Body of pancreas (tissue), 4 donors: ENCODE results near the gene CHRD. TPM values are rescaled to one million over a fixed set of nuclear protein-coding genes. Genes with fewer than 3 reads are reported as not detected.
"Not testable (repeated sequence)": the region's sequence is repeated elsewhere in the genome, so short reads cannot be mapped to it uniquely, and the experiment has no call there.

Experiments
- ATAC-seq: fragments of 150-250 bp; one replicate; pipeline ENCODE4 v1.9.1; 2016
- DNase-seq, 4 donors: peaks; one replicate each; pipeline ENCODE4 v3.0.0-alpha.2; 2019
- H3K27ac ChIP-seq, 4 donors: fragments of 200-600 bp; sonication (generic); 1 replicate in 3 of 4; 2 replicates in 1 of 4; pipeline versions ENCODE4 v1.5.1 to v1.6.1; 2016 to 2019; ENCODE audit warnings: mild to moderate bottlenecking in 1 of 4, mixed read lengths in 1 of 4, moderate library complexity in 1 of 4
- H3K27me3 ChIP-seq, 2 donors: fragments of 200-600 bp; sonication (generic); one replicate each; pipeline ENCODE4 v1.6.0; 2016; ENCODE audit warnings: mild to moderate bottlenecking in 1 of 2
- H3K36me3 ChIP-seq, 2 donors: fragments of 200-600 bp; sonication (generic); replicated peaks in 1 of 2; 2 replicates each; pipeline ENCODE4 v1.5.1; 2016; ENCODE audit warnings: low read depth in 2 of 2; ENCODE audit not compliant: insufficient read depth in 1 of 2
- H3K4me1 ChIP-seq: fragments of 200-600 bp; sonication (generic); one replicate; pipeline ENCODE4 v1.6.0; 2016
- H3K4me3 ChIP-seq, 2 donors: fragments of 200-600 bp; sonication (generic); 1 replicate in 1 of 2; 2 replicates in 1 of 2; pipeline ENCODE4 v1.5.1; 2016 to 2019
- H3K9me3 ChIP-seq, 3 donors: fragments of 200-600 bp; sonication (generic); 1 replicate in 2 of 3; 2 replicates in 1 of 3; pipeline ENCODE4 v1.5.1; 2016
- POLR2A ChIP-seq, 3 donors: fragments of 450-650 bp; IDR thresholded peaks; one replicate each; pipeline ENCODE4 v1.6.1; 2016; ENCODE audit warnings: antibody characterized with exemption in 3 of 3, mild to moderate bottlenecking in 2 of 3
- WGBS, 2 donors: methylation state at CpG; one replicate each; pipeline ENCODE4 v1.1.5; 2017; 5-methylcytosine and 5-hydroxymethylcytosine counted together
- intact Hi-C: fragments of 100-400 bp; cut with DNase I; formaldehyde crosslinking; loops from one replicate; pipeline ENCODE4 v1.15.1; 2023
- total RNA-seq, 2 donors: library from RNA; depleted of rRNA; stranded (reverse); fragments of >200 nt; gene quantifications; one replicate each; pipeline ENCODE4 v1.1.0, GENCODE V29; 2016
- TF ChIP-seq, protein P1 (sequence below), 7 experiments: fragments of 450-650 bp in 4 of 7; fragments of 200-600 bp in 3 of 7; sonication (generic) in 3 of 7; IDR thresholded peaks; one replicate each; pipeline ENCODE4 v1.5.1; 2016 to 2019; ENCODE audit warnings: antibody characterized with exemption in 7 of 7

CHRD gene
- total RNA-seq, 2 donors from 2014 or later: 47.2 to 50.4 TPM

DNA sequence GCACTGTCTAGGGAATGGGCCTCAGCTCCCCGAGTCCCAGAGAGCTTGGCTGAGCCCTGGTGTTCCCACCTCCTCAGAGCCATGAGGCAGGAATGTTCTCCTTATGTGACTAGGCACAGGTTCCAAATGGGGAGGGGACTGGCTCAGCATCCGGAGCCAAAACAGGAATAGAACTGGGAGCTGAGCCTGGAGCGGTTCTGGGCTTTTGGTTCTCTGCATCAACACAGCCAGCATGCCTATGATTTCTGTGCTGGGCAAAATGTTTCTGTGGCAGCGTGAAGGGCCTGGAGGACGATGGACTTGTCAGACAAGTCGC, 42.5 kb upstream of the CHRD start, which contains the start of gene FAM131A:
TSS of gene FAM131A (plus strand) at position 202 of the 316 bp plus-strand sequence. CDS start at position 233, 31 bp downstream.
- Histone ChIP-seq H3K27ac (peak within 1 kb of the TSS; percentile 95 to 98 (median 96)), H3K4me3 (peak within 1 kb of the TSS; percentile 55 to 87), H3K27me3 (no peaks in the 10 kb centered on the region), H3K4me1 (peaks cover 32% of the 10 kb centered on the region), H3K36me3 (peaks cover 3 to 20% of the 10 kb centered on the region in 2 donors), H3K9me3 (no peaks in the 10 kb centered on the region)
- intact Hi-C loops: no loop called here
- WGBS, 2 donors: 58 to 74% methylated on average over 5 to 6 of the region's 6 CpGs
- DNase-seq: no peak
- no peak for ATAC-seq
- no peak for TF ChIP-seq POLR2A (IDR thresholded peaks at IDR 0.05)
- TF ChIP-seq, protein P1, sequence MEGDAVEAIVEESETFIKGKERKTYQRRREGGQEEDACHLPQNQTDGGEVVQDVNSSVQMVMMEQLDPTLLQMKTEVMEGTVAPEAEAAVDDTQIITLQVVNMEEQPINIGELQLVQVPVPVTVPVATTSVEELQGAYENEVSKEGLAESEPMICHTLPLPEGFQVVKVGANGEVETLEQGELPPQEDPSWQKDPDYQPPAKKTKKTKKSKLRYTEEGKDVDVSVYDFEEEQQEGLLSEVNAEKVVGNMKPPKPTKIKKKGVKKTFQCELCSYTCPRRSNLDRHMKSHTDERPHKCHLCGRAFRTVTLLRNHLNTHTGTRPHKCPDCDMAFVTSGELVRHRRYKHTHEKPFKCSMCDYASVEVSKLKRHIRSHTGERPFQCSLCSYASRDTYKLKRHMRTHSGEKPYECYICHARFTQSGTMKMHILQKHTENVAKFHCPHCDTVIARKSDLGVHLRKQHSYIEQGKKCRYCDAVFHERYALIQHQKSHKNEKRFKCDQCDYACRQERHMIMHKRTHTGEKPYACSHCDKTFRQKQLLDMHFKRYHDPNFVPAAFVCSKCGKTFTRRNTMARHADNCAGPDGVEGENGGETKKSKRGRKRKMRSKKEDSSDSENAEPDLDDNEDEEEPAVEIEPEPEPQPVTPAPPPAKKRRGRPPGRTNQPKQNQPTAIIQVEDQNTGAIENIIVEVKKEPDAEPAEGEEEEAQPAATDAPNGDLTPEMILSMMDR (IDR thresholded peaks at IDR 0.05): no peak

DNA sequence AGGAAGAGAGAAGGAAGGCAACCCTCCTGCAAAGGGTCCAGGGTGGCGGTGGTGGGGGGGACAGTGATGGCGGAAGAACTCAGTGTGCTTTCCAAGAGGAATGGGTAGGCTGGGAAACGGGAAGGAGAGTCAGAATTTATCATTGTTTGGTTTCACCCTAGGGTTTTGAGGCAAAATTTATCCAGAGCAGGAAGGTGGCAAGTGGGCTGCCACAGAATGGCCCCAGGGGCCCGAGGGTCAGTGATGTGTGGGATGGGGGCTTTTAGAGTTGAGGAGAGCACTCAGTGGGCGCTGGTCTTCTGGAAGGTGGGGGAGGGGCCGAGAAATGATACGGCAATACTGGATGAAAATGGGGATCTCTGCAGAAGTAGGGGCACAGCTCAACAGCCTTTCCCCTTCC, 41.9 kb upstream of the CHRD start:
- Histone ChIP-seq H3K36me3 (peaks cover 0 to 16% of the 10 kb centered on the region in 2 donors), H3K9me3 (no peaks in the 10 kb centered on the region), H3K27ac (peak overlapping the region in 2 of 4 donors; percentile 39 to 96), H3K4me1 (peaks cover 32% of the 10 kb centered on the region), H3K4me3 (no peak overlapping the region), H3K27me3 (no peaks in the 10 kb centered on the region)
- DNase-seq (no peak), ATAC-seq (no peak)
- intact Hi-C loops: no loop called here
- TF ChIP-seq, protein P1 (IDR thresholded peaks at IDR 0.05): no peak
- TF ChIP-seq POLR2A (IDR thresholded peaks at IDR 0.05): no peak
- WGBS, 2 donors: 62 to 65% methylated on average over 7 of the region's 7 CpGs

DNA sequence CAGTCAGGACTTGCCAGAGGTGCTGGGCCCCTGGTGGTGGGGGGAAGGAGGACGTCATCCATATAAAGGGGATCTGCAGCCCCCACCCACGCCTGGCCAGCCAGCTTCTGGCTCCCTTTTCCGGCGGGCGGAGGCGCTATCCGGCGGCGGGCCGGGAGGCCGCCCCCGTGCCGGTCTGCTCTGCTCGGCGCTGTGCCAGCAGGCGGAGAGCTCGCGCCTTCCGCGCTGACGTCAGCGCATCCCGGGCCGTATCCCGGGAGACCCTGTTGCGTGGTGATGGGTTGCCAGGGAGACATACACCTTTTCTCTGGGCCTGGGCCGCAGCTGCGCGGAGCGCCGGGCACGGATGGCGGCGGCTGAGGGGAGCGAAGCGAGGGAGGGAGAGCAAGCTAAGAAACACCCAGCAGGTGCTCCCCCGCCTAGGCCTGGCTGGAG, 41.3 kb upstream of the CHRD start:
- Histone ChIP-seq H3K36me3 (peaks cover 0 to 11% of the 10 kb centered on the region in 2 donors), H3K4me3 (no peak overlapping the region), H3K27ac (peak overlapping the region in 2 of 4 donors; percentile 39 to 96), H3K9me3 (no peaks in the 10 kb centered on the region), H3K27me3 (no peaks in the 10 kb centered on the region), H3K4me1 (peaks cover 32% of the 10 kb centered on the region)
- 66 to 92% methylated on average over 11 to 36 of the region's 37 CpGs for WGBS, 2 donors
- ATAC-seq (no peak), DNase-seq (peak; percentile 50 to 66 (median 63))
- no peak for TF ChIP-seq POLR2A (IDR thresholded peaks at IDR 0.05)
- TF ChIP-seq, protein P1 (IDR thresholded peaks at IDR 0.05): no peak
- intact Hi-C loops: no loop called here

DNA sequence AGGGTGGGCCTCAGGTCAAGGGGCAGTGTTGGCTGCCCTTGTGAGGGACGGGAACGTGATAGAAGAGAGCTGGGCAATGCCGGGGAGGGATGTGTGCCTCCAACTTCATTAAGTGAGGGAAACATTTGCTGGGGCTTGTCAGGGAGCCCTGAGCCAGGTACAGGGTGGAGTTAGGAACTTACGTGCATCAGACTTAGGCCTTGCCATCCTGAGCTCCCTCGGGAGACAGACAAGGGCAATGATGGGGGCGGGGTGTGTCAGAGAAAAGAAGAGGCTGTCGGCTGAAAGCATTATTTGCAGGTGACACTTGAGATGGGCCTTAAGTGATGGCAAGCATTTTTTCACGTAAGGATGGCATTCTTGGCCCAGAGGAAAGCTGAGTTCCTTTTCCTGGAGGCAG, 40.9 kb upstream of the CHRD start:
- H3K27ac ChIP-seq: peak overlapping the region in 1 of 4 donors; percentile 96
- no peak for ATAC-seq
- H3K4me1 ChIP-seq: peaks cover 32% of the 10 kb centered on the region
- H3K36me3 ChIP-seq: peaks cover 0 to 6% of the 10 kb centered on the region in 2 donors
- H3K4me3 ChIP-seq: no peak overlapping the region
- TF ChIP-seq, protein P1 (IDR thresholded peaks at IDR 0.05): no peak
- TF ChIP-seq POLR2A (IDR thresholded peaks at IDR 0.05): no peak
- no peaks in the 10 kb centered on the region for H3K9me3 ChIP-seq
- intact Hi-C loops: no loop called here
- no peak for DNase-seq
- H3K27me3 ChIP-seq: no peaks in the 10 kb centered on the region
- WGBS, 2 donors: 72 to 79% methylated on average over 8 of the region's 8 CpGs

DNA sequence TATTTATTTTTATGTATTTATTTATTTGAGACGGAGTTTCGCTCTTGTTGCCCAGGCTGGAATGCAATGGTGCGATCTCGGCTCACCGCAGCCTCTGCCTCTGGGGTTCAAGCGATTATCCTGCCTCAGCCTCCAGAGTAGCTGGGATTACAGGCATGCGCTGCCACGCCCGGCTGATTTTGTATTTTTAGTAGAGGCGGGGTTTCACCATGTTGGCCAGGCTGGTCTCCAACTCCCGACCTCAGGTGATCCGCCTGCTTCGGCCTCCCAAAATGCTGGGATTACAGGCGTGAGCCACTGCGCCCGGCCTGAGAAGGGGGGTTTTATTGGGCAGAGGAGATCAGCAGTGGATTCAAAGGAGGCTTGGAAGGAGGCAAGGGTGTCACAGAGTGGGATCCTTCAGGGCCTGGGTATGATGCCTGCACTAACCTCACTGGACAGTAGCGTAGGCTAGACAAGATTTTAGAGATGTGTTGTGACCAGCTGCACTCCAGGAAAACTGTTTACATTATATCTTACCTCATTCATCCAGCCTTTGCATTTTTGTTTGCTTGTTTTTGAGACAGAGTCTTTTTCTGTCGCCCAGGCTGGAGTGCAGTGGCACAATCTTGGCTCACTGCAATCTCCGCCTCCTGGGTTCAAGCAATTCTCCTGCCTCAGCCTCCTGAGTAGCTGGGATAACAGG, 40.3 kb upstream of the CHRD start:
- H3K27ac ChIP-seq, H3K36me3 ChIP-seq, H3K27me3 ChIP-seq, H3K9me3 ChIP-seq, ATAC-seq, DNase-seq, intact Hi-C loops, H3K4me3 ChIP-seq: not testable (repeated sequence)
- WGBS, 2 donors: 93 to 94% methylated on average over 19 of the region's 19 CpGs
- peaks cover 32% of the 10 kb centered on the region for H3K4me1 ChIP-seq
